ENCODE measurements around the gene BANF2.

Gene BANF2

GRCh38 chr20:17741220-17741619, 41.5 kb downstream of the BANF2 start:
- Histone ChIP-seq H3K27me3 (ENCODE audit: insufficient read depth, low read length, poor library complexity) (no peaks in the 10 kb centered on the region), H3K4me2 (ENCODE audit: insufficient read depth, low read length) (no peak overlapping the region), H3K36me3 (ENCODE audit: insufficient read depth, low read length) (no peaks in the 10 kb centered on the region), H2AFZ (ENCODE audit: low read depth, low read length) (no peak overlapping the region), H3K79me2 (ENCODE audit: insufficient read depth, low read length) (no peaks in the 10 kb centered on the region), H3K9me3 (ENCODE audit: insufficient read depth, low read length, severe bottlenecking) (no peaks in the 10 kb centered on the region), H3K9ac (ENCODE audit: low read depth, low read length) (no peak overlapping the region), H3K27ac (ENCODE audit: low read length) (no peak overlapping the region), H4K20me1 (ENCODE audit: insufficient read depth, low read length) (no peaks in the 10 kb centered on the region), H3K4me3 (ENCODE audit: low read depth in 1 of 2, low read length in 2 of 2) (no peak overlapping the region), H3K4me1 (ENCODE audit: insufficient read depth, low read length) (no peaks in the 10 kb centered on the region)
- no peak for DNase-seq
- TF ChIP-seq CTCF (IDR thresholded peaks at IDR 0.05; ENCODE audit: borderline replicate concordance, extremely low read depth, low read length, poor library complexity, severe bottlenecking) (no peak), EZH2 (IDR thresholded peaks at IDR 0.05; ENCODE audit: borderline replicate concordance, low read depth, low read length, severe bottlenecking) (no peak)
- no peak for ATAC-seq (ENCODE audit: insufficient read depth, low read depth)

GRCh38 chr20:17742731-17743130, 43.0 kb downstream of the BANF2 start:
- Histone ChIP-seq H3K9me3 (ENCODE audit: insufficient read depth, low read length, severe bottlenecking) (no peaks in the 10 kb centered on the region), H3K4me2 (ENCODE audit: insufficient read depth, low read length) (no peak overlapping the region), H3K9ac (ENCODE audit: low read depth, low read length) (no peak overlapping the region), H3K4me3 (ENCODE audit: low read depth in 1 of 2, low read length in 2 of 2) (no peak overlapping the region), H4K20me1 (ENCODE audit: insufficient read depth, low read length) (no peaks in the 10 kb centered on the region), H3K36me3 (ENCODE audit: insufficient read depth, low read length) (no peaks in the 10 kb centered on the region), H2AFZ (ENCODE audit: low read depth, low read length) (no peak overlapping the region), H3K27me3 (ENCODE audit: insufficient read depth, low read length, poor library complexity) (peaks cover 4% of the 10 kb centered on the region), H3K79me2 (ENCODE audit: insufficient read depth, low read length) (no peaks in the 10 kb centered on the region), H3K4me1 (ENCODE audit: insufficient read depth, low read length) (no peaks in the 10 kb centered on the region), H3K27ac (ENCODE audit: low read length) (no peak overlapping the region)
- DNase-seq (no peak), ATAC-seq (ENCODE audit: insufficient read depth, low read depth) (no peak)
- TF ChIP-seq CTCF (IDR thresholded peaks at IDR 0.05; ENCODE audit: borderline replicate concordance, extremely low read depth, low read length, poor library complexity, severe bottlenecking) (no peak), EZH2 (IDR thresholded peaks at IDR 0.05; ENCODE audit: borderline replicate concordance, low read depth, low read length, severe bottlenecking) (no peak)

- Histone ChIP-seq H2AFZ (ENCODE audit: low read depth, low read length) (no peak overlapping the region), H3K79me2 (ENCODE audit: insufficient read depth, low read length) (no peaks in the 10 kb centered on the region), H3K4me1 (ENCODE audit: insufficient read depth, low read length) (no peaks in the 10 kb centered on the region), H3K27me3 (ENCODE audit: insufficient read depth, low read length, poor library complexity) (peaks cover 5% of the 10 kb centered on the region), H3K4me3 (ENCODE audit: low read depth in 1 of 2, low read length in 2 of 2) (no peak overlapping the region), H3K9me3 (ENCODE audit: insufficient read depth, low read length, severe bottlenecking) (no peaks in the 10 kb centered on the region), H3K27ac (ENCODE audit: low read length) (no peak overlapping the region), H4K20me1 (ENCODE audit: insufficient read depth, low read length) (no peaks in the 10 kb centered on the region), H3K9ac (ENCODE audit: low read depth, low read length) (no peak overlapping the region), H3K4me2 (ENCODE audit: insufficient read depth, low read length) (no peak overlapping the region), H3K36me3 (ENCODE audit: insufficient read depth, low read length) (no peaks in the 10 kb centered on the region)
- no peak for ATAC-seq (ENCODE audit: insufficient read depth, low read depth)
- TF ChIP-seq EZH2 (IDR thresholded peaks at IDR 0.05; ENCODE audit: borderline replicate concordance, low read depth, low read length, severe bottlenecking) (no peak), CTCF (IDR thresholded peaks at IDR 0.05; ENCODE audit: borderline replicate concordance, extremely low read depth, low read length, poor library complexity, severe bottlenecking) (no peak)
- DNase-seq: no peak
Measured at GRCh38 chr20:17743677-17744076, 43.9 kb downstream of the BANF2 start.

- Histone ChIP-seq H3K79me2 (ENCODE audit: insufficient read depth, low read length) (no peaks in the 10 kb centered on the region), H3K36me3 (ENCODE audit: insufficient read depth, low read length) (no peaks in the 10 kb centered on the region), H3K9ac (ENCODE audit: low read depth, low read length) (no peak overlapping the region), H3K4me2 (ENCODE audit: insufficient read depth, low read length) (no peak overlapping the region), H3K27me3 (ENCODE audit: insufficient read depth, low read length, poor library complexity) (peaks cover 5% of the 10 kb centered on the region), H3K9me3 (ENCODE audit: insufficient read depth, low read length, severe bottlenecking) (no peaks in the 10 kb centered on the region), H3K4me3 (ENCODE audit: low read depth in 1 of 2, low read length in 2 of 2) (no peak overlapping the region), H3K27ac (ENCODE audit: low read length) (no peak overlapping the region), H3K4me1 (ENCODE audit: insufficient read depth, low read length) (no peaks in the 10 kb centered on the region), H4K20me1 (ENCODE audit: insufficient read depth, low read length) (no peaks in the 10 kb centered on the region), H2AFZ (ENCODE audit: low read depth, low read length) (no peak overlapping the region)
- no peak for ATAC-seq (ENCODE audit: insufficient read depth, low read depth)
- no peak for TF ChIP-seq CTCF (IDR thresholded peaks at IDR 0.05; ENCODE audit: borderline replicate concordance, extremely low read depth, low read length, poor library complexity, severe bottlenecking)
- TF ChIP-seq EZH2 (IDR thresholded peaks at IDR 0.05; ENCODE audit: borderline replicate concordance, low read depth, low read length, severe bottlenecking): no peak
- DNase-seq: no peak
Measured at GRCh38 chr20:17747431-17747846, 47.7 kb downstream of the BANF2 start.
